Measurements from ENCODE around the gene CHD2. TPM values are rescaled to one million over a fixed set of nuclear protein-coding genes. Genes with fewer than 3 reads are reported as not detected.

Gene CHD2
- polyA plus RNA-seq, 2 of the 4 experiments (the other 2 are of a cell fraction): 29.5 to 68.2 TPM

DNA sequence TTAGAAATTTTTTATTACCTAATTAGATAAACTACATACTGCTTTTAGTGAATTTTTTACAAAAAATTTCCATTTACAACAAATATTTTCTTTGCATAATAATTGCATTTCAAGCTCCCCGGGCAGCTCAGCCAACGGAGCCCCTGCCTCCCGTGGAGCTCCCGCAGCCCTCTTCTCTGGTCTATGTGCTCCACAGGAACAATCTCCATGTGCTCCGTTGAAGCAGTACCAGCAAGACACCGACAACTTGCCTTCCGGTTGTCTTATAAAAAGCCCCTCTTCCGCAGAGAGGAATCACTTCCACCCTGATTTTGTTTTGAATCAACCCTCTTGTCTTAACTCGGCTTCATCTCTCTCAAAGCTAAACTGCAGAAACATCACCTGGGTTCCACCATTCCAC is 46.9 kb upstream of the CHD2 start:
- H3K27ac ChIP-seq: no peak overlapping the region
- H3K4me2 ChIP-seq: no peak overlapping the region
- no peak for DNase-seq (ENCODE audit: low read depth in 1 of 2, low spot score in 1 of 2)
- no peak overlapping the region for H3K4me3 ChIP-seq
- WGBS (ENCODE audit: missing lambda C conversion rate): 87% methylated on average over 9 of the region's 9 CpGs
- no peak for FAIRE-seq
- no peak for ATAC-seq
- H3K9me3 ChIP-seq: no peaks in the 10 kb centered on the region
- ChIA-PET CTCF (interaction anchor here (1.2 to 1.8 kb wide), 3 partner anchors 11 to 56 kb away, joined by 3 to 7 read pairs (median 4); no protein-coding TSS in a partner anchor), POLR2A (interaction anchor here (0.7 to 1.5 kb wide), 2 partner anchors 21 to 29 kb away, joined by 3 to 6 read pairs; no protein-coding TSS in a partner anchor)
- H3K4me1 ChIP-seq: peaks cover 13% of the 10 kb centered on the region
- TF ChIP-seq ZFP36 (IDR thresholded peaks at IDR 0.05; ENCODE audit: borderline replicate concordance, partially characterized antibody) (no peak), NR3C1 (IDR thresholded peaks at IDR 0.05) (no peak), SREBF2 (IDR thresholded peaks at IDR 0.05) (no peak), EHF (CRISPR knock-in tag; IDR thresholded peaks at IDR 0.05) (no peak), EP300 (IDR thresholded peaks at IDR 0.05) (no peak), CHD2 (IDR thresholded peaks at IDR 0.05; ENCODE audit: low read length, partially characterized antibody) (no peak), HDAC2 (IDR thresholded peaks at IDR 0.05) (no peak), ZC3H11A (IDR thresholded peaks at IDR 0.05) (no peak), NPAS2 (CRISPR knock-in tag; IDR thresholded peaks at IDR 0.05; ENCODE audit: borderline replicate concordance) (no peak), POLR2A (IDR thresholded peaks at IDR 0.05; ENCODE audit: low read length) (no peak), ESRRA (IDR thresholded peaks at IDR 0.05; ENCODE audit: borderline replicate concordance, low read length) (no peak)

DNA sequence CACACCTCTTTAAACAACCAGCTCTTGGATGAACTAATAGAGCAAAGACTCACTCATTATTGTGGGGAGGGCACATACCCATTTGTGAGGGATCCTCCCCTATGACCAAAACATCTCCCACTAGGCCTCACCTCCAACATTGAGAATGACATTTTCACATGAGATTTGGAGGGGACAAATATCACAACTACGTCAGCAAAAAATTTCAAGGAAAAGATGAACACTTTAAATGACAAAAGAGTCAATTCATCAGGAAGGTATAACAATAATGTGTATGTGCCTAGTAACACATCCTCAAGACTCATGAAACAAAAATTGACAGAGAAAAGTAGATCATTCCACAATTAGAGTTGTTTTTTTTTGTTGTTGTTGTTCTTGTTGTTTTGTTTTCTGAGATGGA is 38.4 kb upstream of the CHD2 start:
- WGBS (ENCODE audit: missing lambda C conversion rate): 93% methylated on average over 1 of the region's 1 CpG
- Histone ChIP-seq H3K27ac (no peak overlapping the region), H3K4me2 (no peak overlapping the region), H3K9me3 (0 out of 3 replicates have a peak, but pooled peaks cover 5% of the 10 kb centered on the region), H3K4me1 (peaks cover 4% of the 10 kb centered on the region; the same call in 2 of the 3 replicates), H3K4me3 (no peak overlapping the region)
- CTCF ChIA-PET: interaction anchor here (0.7 to 2.3 kb wide), 4 partner anchors 9 to 1389 kb away, joined by 3 to 9 read pairs (median 4); no protein-coding TSS in a partner anchor
- POLR2A ChIA-PET: interaction anchor here (4.1 kb wide), 1 partner anchor 21 kb away, joined by 17 read pairs; no protein-coding TSS in a partner anchor
- no peak for TF ChIP-seq CBX8 (IDR thresholded peaks at IDR 0.05)
- TF ChIP-seq NFE2L2 (conservative IDR thresholded peaks at IDR 0.05; ENCODE audit: low read length): no peak
- TF ChIP-seq, protein P1, sequence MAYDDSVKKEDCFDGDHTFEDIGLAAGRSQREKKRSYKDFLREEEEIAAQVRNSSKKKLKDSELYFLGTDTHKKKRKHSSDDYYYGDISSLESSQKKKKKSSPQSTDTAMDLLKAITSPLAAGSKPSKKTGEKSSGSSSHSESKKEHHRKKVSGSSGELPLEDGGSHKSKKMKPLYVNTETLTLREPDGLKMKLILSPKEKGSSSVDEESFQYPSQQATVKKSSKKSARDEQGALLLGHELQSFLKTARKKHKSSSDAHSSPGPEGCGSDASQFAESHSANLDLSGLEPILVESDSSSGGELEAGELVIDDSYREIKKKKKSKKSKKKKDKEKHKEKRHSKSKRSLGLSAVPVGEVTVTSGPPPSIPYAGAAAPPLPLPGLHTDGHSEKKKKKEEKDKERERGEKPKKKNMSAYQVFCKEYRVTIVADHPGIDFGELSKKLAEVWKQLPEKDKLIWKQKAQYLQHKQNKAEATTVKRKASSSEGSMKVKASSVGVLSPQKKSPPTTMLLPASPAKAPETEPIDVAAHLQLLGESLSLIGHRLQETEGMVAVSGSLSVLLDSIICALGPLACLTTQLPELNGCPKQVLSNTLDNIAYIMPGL (CRISPR knock-in tag; IDR thresholded peaks at IDR 0.05; ENCODE audit: borderline replicate concordance): no peak
- TF ChIP-seq KDM1A (IDR thresholded peaks at IDR 0.05; ENCODE audit: low read depth): no peak
- TF ChIP-seq, protein P2, sequence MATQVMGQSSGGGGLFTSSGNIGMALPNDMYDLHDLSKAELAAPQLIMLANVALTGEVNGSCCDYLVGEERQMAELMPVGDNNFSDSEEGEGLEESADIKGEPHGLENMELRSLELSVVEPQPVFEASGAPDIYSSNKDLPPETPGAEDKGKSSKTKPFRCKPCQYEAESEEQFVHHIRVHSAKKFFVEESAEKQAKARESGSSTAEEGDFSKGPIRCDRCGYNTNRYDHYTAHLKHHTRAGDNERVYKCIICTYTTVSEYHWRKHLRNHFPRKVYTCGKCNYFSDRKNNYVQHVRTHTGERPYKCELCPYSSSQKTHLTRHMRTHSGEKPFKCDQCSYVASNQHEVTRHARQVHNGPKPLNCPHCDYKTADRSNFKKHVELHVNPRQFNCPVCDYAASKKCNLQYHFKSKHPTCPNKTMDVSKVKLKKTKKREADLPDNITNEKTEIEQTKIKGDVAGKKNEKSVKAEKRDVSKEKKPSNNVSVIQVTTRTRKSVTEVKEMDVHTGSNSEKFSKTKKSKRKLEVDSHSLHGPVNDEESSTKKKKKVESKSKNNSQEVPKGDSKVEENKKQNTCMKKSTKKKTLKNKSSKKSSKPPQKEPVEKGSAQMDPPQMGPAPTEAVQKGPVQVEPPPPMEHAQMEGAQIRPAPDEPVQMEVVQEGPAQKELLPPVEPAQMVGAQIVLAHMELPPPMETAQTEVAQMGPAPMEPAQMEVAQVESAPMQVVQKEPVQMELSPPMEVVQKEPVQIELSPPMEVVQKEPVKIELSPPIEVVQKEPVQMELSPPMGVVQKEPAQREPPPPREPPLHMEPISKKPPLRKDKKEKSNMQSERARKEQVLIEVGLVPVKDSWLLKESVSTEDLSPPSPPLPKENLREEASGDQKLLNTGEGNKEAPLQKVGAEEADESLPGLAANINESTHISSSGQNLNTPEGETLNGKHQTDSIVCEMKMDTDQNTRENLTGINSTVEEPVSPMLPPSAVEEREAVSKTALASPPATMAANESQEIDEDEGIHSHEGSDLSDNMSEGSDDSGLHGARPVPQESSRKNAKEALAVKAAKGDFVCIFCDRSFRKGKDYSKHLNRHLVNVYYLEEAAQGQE (IDR thresholded peaks at IDR 0.05): no peak
- peak; percentile 25 for TF ChIP-seq MAFK (IDR thresholded peaks at IDR 0.05; ENCODE audit: partially characterized antibody)
- TF ChIP-seq, protein P3, sequence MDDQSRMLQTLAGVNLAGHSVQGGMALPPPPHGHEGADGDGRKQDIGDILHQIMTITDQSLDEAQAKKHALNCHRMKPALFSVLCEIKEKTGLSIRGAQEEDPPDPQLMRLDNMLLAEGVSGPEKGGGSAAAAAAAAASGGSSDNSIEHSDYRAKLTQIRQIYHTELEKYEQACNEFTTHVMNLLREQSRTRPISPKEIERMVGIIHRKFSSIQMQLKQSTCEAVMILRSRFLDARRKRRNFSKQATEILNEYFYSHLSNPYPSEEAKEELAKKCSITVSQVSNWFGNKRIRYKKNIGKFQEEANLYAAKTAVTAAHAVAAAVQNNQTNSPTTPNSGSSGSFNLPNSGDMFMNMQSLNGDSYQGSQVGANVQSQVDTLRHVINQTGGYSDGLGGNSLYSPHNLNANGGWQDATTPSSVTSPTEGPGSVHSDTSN (IDR thresholded peaks at IDR 0.05): no peak
- TF ChIP-seq, protein P4, sequence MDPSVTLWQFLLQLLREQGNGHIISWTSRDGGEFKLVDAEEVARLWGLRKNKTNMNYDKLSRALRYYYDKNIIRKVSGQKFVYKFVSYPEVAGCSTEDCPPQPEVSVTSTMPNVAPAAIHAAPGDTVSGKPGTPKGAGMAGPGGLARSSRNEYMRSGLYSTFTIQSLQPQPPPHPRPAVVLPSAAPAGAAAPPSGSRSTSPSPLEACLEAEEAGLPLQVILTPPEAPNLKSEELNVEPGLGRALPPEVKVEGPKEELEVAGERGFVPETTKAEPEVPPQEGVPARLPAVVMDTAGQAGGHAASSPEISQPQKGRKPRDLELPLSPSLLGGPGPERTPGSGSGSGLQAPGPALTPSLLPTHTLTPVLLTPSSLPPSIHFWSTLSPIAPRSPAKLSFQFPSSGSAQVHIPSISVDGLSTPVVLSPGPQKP (IDR thresholded peaks at IDR 0.05; ENCODE audit: low read depth, low read length): no peak
- no peak for TF ChIP-seq FOSL2 (IDR thresholded peaks at IDR 0.05)
- no peak for TF ChIP-seq FOSL2 (CRISPR knock-in tag; IDR thresholded peaks at IDR 0.05)
- FAIRE-seq (no peak), ATAC-seq (no peak), DNase-seq (ENCODE audit: low read depth in 1 of 2, low spot score in 1 of 2) (no peak)

All from A549 (cell line).